A549 (cell line): Measurements from ENCODE around the gene MAGEF1. TPM values are rescaled to one million over a fixed set of nuclear protein-coding genes. Genes with fewer than 3 reads are reported as not detected.
A peak's percentile ranks its signal among the peaks of the same experiment; 100 is the strongest.

ENCODE experiments used
- ATAC-seq, 2 experiments: fragments of 200-7000 bp in 1 of 2; fragments of >200 bp in 1 of 2; cut with Nextera tagmentation in 1 of 2; cut with Tn5 transposase in 1 of 2; 3 replicates each; pipeline versions ENCODE4 v1.8.0 to v1.9.1; 2018 to 2020; ENCODE audit warnings: mild to moderate bottlenecking in 1 of 2, moderate library complexity in 1 of 2
- CTCF ChIA-PET: fragments of 300-600 bp; sonication (Branson Sonifier 250); formaldehyde crosslinking; extraction: SDS; loops from one replicate; lab custom pipeline; 2021; ENCODE audit warnings: antibody characterized with exemption, inconsistent platforms; lab: Yijun Ruan, JAX
- POLR2A ChIA-PET: fragments of 350-600 bp; formaldehyde crosslinking; extraction: SDS; loops from one replicate; lab custom pipeline; 2021; ENCODE audit warnings: antibody characterized with exemption, inconsistent platforms; lab: Yijun Ruan, JAX
- DNase-seq, 2 experiments: peaks; one replicate each; pipeline versions ENCODE4 v3.0.0 to v3.0.0-alpha.2; 2011 to 2016; ENCODE audit warnings: low read depth in 1 of 2, low spot score in 1 of 2
- FAIRE-seq: peaks from 2 replicates; lab custom pipeline; 2011; peaks lifted over from hg19 to GRCh38; lab: Jason Lieb, UNC
- H3K27ac ChIP-seq, 2 experiments: fragments of >200 bp; sonication (Bioruptor Twin); formaldehyde crosslinking; 3 replicates each; pipeline ENCODE4 v1.5.1; 2016 to 2017
- H3K4me1 ChIP-seq: fragments of >200 bp; sonication (Bioruptor Twin); formaldehyde crosslinking; 3 replicates; pipeline ENCODE4 v1.6.1; 2016
- H3K4me2 ChIP-seq: fragments of >200 bp; sonication (Bioruptor Twin); formaldehyde crosslinking; 3 replicates; pipeline ENCODE4 v1.6.1; 2016
- H3K4me3 ChIP-seq: fragments of >200 bp; sonication (Bioruptor Twin); formaldehyde crosslinking; 3 replicates; pipeline ENCODE4 v1.5.1; 2016
- H3K9me3 ChIP-seq: fragments of >200 bp; sonication (Bioruptor Twin); formaldehyde crosslinking; 3 replicates; pipeline ENCODE4 v1.6.1; 2016
- BHLHE40 ChIP-seq: IDR thresholded peaks from 2 replicates; pipeline ENCODE4 v1.6.1; 2012; ENCODE audit warnings: low read depth, low read length, inconsistent platforms
- CEBPB ChIP-seq, 2 experiments: fragments of >200 bp in 1 of 2; sonication (Bioruptor Twin) in 1 of 2; formaldehyde crosslinking in 1 of 2; IDR thresholded peaks; 2 replicates each; pipeline ENCODE4 v1.6.1; 2012 to 2016
- CHD2 ChIP-seq: fragments of 150-350 bp; IDR thresholded peaks from 2 replicates; pipeline ENCODE4 v1.6.1; 2014; ENCODE audit warnings: low read length; ENCODE audit not compliant: partially characterized antibody
- CHD4 ChIP-seq: fragments of 200-600 bp; sonication (generic); IDR thresholded peaks from 2 replicates; pipeline ENCODE4 v1.6.1; 2016; ENCODE audit warnings: antibody characterized with exemption, mild to moderate bottlenecking, borderline replicate concordance
- CTCF ChIP-seq: fragments of >200 bp; sonication (Bioruptor Twin); formaldehyde crosslinking; IDR thresholded peaks from 3 replicates; pipeline ENCODE4 v1.5.1; 2016
- E2F6 ChIP-seq: IDR thresholded peaks from 2 replicates; pipeline ENCODE4 v1.6.1; 2012; ENCODE audit warnings: low read depth, borderline replicate concordance
- FOXS1 ChIP-seq: fragments of 250-450 bp; sonication (Bioruptor Pico); IDR thresholded peaks from 2 replicates; pipeline ENCODE4 v1.5.0; 2020; ENCODE audit warnings: mild to moderate bottlenecking, moderate library complexity
- HDAC2 ChIP-seq: fragments of 200-600 bp; sonication (generic); IDR thresholded peaks from 2 replicates; pipeline ENCODE4 v1.6.1; 2016
- HEYL ChIP-seq: fragments of 250-450 bp; sonication (Bioruptor Pico); IDR thresholded peaks from 2 replicates; pipeline ENCODE4 v1.8.0; 2021; ENCODE audit warnings: mild to moderate bottlenecking, moderate library complexity
- HOXB13 ChIP-seq: fragments of 250-450 bp; sonication (Bioruptor Pico); IDR thresholded peaks from 2 replicates; pipeline ENCODE4 v1.5.0; 2020; ENCODE audit warnings: low read depth, mild to moderate bottlenecking, moderate library complexity
- HOXB5 ChIP-seq: fragments of 250-450 bp; sonication (Bioruptor Pico); IDR thresholded peaks from 2 replicates; pipeline ENCODE4 v1.5.0; 2020; ENCODE audit warnings: mild to moderate bottlenecking, moderate library complexity
- JUN ChIP-seq, 2 experiments: fragments of >200 bp; sonication (Bioruptor Twin); formaldehyde crosslinking; IDR thresholded peaks; 2 replicates in 1 of 2; 3 replicates in 1 of 2; pipeline ENCODE4 v1.6.1; 2016 to 2017
- MAFK ChIP-seq: fragments of 450-650 bp; IDR thresholded peaks from 2 replicates; pipeline ENCODE4 v1.6.1; 2014; ENCODE audit not compliant: partially characterized antibody
- MAX ChIP-seq: IDR thresholded peaks from 2 replicates; pipeline ENCODE4 v1.6.1; 2012
- MYC ChIP-seq: IDR thresholded peaks from 2 replicates; pipeline ENCODE4 v1.6.1; 2012; ENCODE audit warnings: mild to moderate bottlenecking, inconsistent platforms, low read length, improper control_type of control experiment, borderline replicate concordance
- NR3C1 ChIP-seq: fragments of >200 bp; sonication (Bioruptor Twin); formaldehyde crosslinking; IDR thresholded peaks from 3 replicates; pipeline ENCODE4 v1.6.1; 2017
- POLR2A ChIP-seq: IDR thresholded peaks from 2 replicates; pipeline ENCODE4 v1.6.1; 2012; ENCODE audit warnings: mild to moderate bottlenecking, low read length
- POLR2AphosphoS2 ChIP-seq: conservative IDR thresholded peaks from 2 replicates; pipeline ENCODE4 v1.6.1; 2012; ENCODE audit warnings: low read length, improper control_type of control experiment, inconsistent platforms
- SMC3 ChIP-seq: fragments of >200 bp; sonication (Bioruptor Twin); formaldehyde crosslinking; IDR thresholded peaks from 3 replicates; pipeline ENCODE4 v1.6.1; 2018; ENCODE audit warnings: inconsistent platforms
- SREBF2 ChIP-seq: fragments of 450-650 bp; IDR thresholded peaks from 2 replicates; pipeline ENCODE4 v1.6.1; 2014; ENCODE audit warnings: mild to moderate bottlenecking, moderate library complexity
- TFCP2L1 ChIP-seq: fragments of 250-450 bp; sonication (Bioruptor Pico); IDR thresholded peaks from 2 replicates; pipeline ENCODE4 v1.5.0; 2021; ENCODE audit warnings: mild to moderate bottlenecking
- ZC3H11A ChIP-seq: fragments of 450-650 bp; IDR thresholded peaks from 2 replicates; pipeline ENCODE4 v1.6.1; 2014; ENCODE audit warnings: antibody characterized with exemption, mild to moderate bottlenecking
- WGBS: methylation state at CpG from one replicate; pipeline ENCODE4 v1.1.6; 2017; ENCODE audit errors: missing lambda C conversion rate; 5-methylcytosine and 5-hydroxymethylcytosine counted together
- polyA plus RNA-seq, 4 experiments: library from polyadenylated mRNA; depleted of rRNA in 3 of 4; stranded (reverse); fragments of >200 nt; fragmentation: RNase III in 1 of 4; extraction: RNeasy Plus Mini Kit Qiagen cat#74134 plus additional on column Dnase treatment in 1 of 4; gene quantifications; 2 replicates in 3 of 4; 3 replicates in 1 of 4; pipeline ENCODE4 v1.2.3, GENCODE V29; 2011 to 2017

The MAGEF1 gene
- polyA plus RNA-seq, 2 of the 4 experiments (the other 2 are of a cell fraction) = 19.6 to 30.8 TPM

- no peak overlapping the region for H3K4me3 ChIP-seq
- peak; percentile 9 for TF ChIP-seq MAFK
- TF ChIP-seq MAX = no peak
- TF ChIP-seq, all 56 proteins: peak for 1
- Histone ChIP-seq H3K27ac (no peak overlapping the region), H3K4me1 (no peaks in the 10 kb centered on the region), H3K4me2 (no peak overlapping the region), H3K9me3 (no peaks in the 10 kb centered on the region)
- FAIRE-seq (no peak), ATAC-seq (no peak), DNase-seq (no peak)
- WGBS = 76% methylated on average over 15 of the region's 15 CpGs
- ChIA-PET CTCF (interaction anchor here (0.7 to 1.6 kb wide), 3 partner anchors 19 to 177 kb away, joined by 3 to 5 read pairs (median 4); partner anchors contain the start of gene EPHB3), POLR2A (no interaction called here)
Observed at GRCh38 chr3:184737641-184738505, 26.0 kb upstream of the MAGEF1 start.

GRCh38 chr3:184737063-184737462, 25.2 kb upstream of the MAGEF1 start:
- H3K9me3 ChIP-seq = no peaks in the 10 kb centered on the region
- FAIRE-seq (no peak), ATAC-seq (no peak), DNase-seq (no peak)
- 78% methylated on average over 3 of the region's 3 CpGs for WGBS
- no peaks in the 10 kb centered on the region for H3K4me1 ChIP-seq
- H3K4me2 ChIP-seq = no peak overlapping the region
- ChIA-PET CTCF (interaction anchor here (1.6 kb wide), 1 partner anchor 176 kb away, joined by 5 read pairs; the partner anchor contains the start of gene EPHB3), POLR2A (no interaction called here)
- no peak overlapping the region for H3K27ac ChIP-seq
- TF ChIP-seq CEBPB (IDR thresholded peaks at IDR 0.05) = no peak
- no peak for TF ChIP-seq BHLHE40
- no peak for TF ChIP-seq MYC
- no peak for TF ChIP-seq E2F6
- no peak for TF ChIP-seq SREBF2
- no peak for TF ChIP-seq POLR2A
- no peak for TF ChIP-seq FOXS1 (CRISPR knock-in tag)
- TF ChIP-seq POLR2AphosphoS2 = no peak
- no peak for TF ChIP-seq ZC3H11A
- no peak for TF ChIP-seq HOXB13
- TF ChIP-seq NR3C1 = no peak
- no peak for TF ChIP-seq HOXB5 (CRISPR knock-in tag)
- no peak for TF ChIP-seq HDAC2
- no peak for TF ChIP-seq JUN (IDR thresholded peaks at IDR 0.05)
- no peak for TF ChIP-seq CHD2
- TF ChIP-seq HEYL (CRISPR knock-in tag) = no peak
- TF ChIP-seq CTCF = no peak
- no peak for TF ChIP-seq CHD4
- no peak for TF ChIP-seq SMC3
- TF ChIP-seq TFCP2L1 (CRISPR knock-in tag) = no peak
- H3K4me3 ChIP-seq = no peak overlapping the region
